HG03469 (cell line): ENCODE measurements around the gene ANXA2R.
"Not testable (repeated sequence)": the region's sequence is repeated elsewhere in the genome, so short reads cannot be mapped to it uniquely, and the experiment has no call there.

Source experiments
- ATAC-seq: cut with Tn5 transposase; IDR thresholded peaks from one replicate; pipeline ENCODE4 v1.9.1; 2021; ENCODE audit warnings: mild to moderate bottlenecking, moderate library complexity, moderate number of reproducible peaks; ENCODE audit not compliant: unreplicated experiment

ANXA2R gene

GRCh38 chr5:43040287-43041098 lies at the start of gene ANXA2R:
TSS of gene ANXA2R (minus strand) at chr5:43040319. CDS start at chr5:43040046, 273 bp downstream.
- ATAC-seq = peak; percentile 34

- ATAC-seq = not testable (repeated sequence)
Measured at GRCh38 chr5:43086118-43086908, 46.2 kb upstream of the ANXA2R start.

- ATAC-seq = no peak
Measured at GRCh38 chr5:43085453-43085852, 45.3 kb upstream of the ANXA2R start.

GRCh38 chr5:43084468-43084867 lies 44.3 kb upstream of the ANXA2R start:
- ATAC-seq = not testable (repeated sequence)

GRCh38 chr5:43081345-43081744 lies 41.2 kb upstream of the ANXA2R start:
- ATAC-seq = not testable (repeated sequence)

- ATAC-seq = no peak
Measured at GRCh38 chr5:43078956-43079355, 38.8 kb upstream of the ANXA2R start.

GRCh38 chr5:43077446-43078191 lies 37.5 kb upstream of the ANXA2R start:
- not testable (repeated sequence) for ATAC-seq

GRCh38 chr5:43075319-43076293 lies 35.5 kb upstream of the ANXA2R start:
- no peak for ATAC-seq

- ATAC-seq = no peak
Measured at GRCh38 chr5:43074987-43075318, 34.8 kb upstream of the ANXA2R start.

GRCh38 chr5:43073597-43074546 lies 33.8 kb upstream of the ANXA2R start:
- ATAC-seq = no peak

- ATAC-seq = not testable (repeated sequence)
Measured at GRCh38 chr5:43069401-43069720, 29.2 kb upstream of the ANXA2R start.

GRCh38 chr5:43068037-43068436 lies 27.9 kb upstream of the ANXA2R start:
- no peak for ATAC-seq

GRCh38 chr5:43066799-43067741 lies 27.0 kb upstream of the ANXA2R start:
- ATAC-seq = no peak

- ATAC-seq = no peak
Measured at GRCh38 chr5:43065948-43066798, 26.1 kb upstream of the ANXA2R start.

GRCh38 chr5:43065387-43065947 lies 25.3 kb upstream of the ANXA2R start:
- ATAC-seq = no peak

GRCh38 chr5:43063721-43064171 lies 23.6 kb upstream of the ANXA2R start:
- no peak for ATAC-seq
